Measurements from ENCODE around the gene KLHDC8A. TPM values are rescaled to one million over a fixed set of nuclear protein-coding genes. Genes with fewer than 3 reads are reported as not detected.

Gene KLHDC8A
- total RNA-seq, 2 donors from 2014 or later = 15.6 TPM; not detected in 1

- DNase-seq (ENCODE audit: low spot score) = no peak
- 100% methylated on average over 1 of the region's 1 CpG for WGBS
- H3K9me3 ChIP-seq = no peaks in the 10 kb centered on the region
- no peaks in the 10 kb centered on the region for H3K36me3 ChIP-seq
- TF ChIP-seq POLR2A (IDR thresholded peaks at IDR 0.05) (no peak), POLR2AphosphoS5 (IDR thresholded peaks at IDR 0.05) (no peak), CTCF (IDR thresholded peaks at IDR 0.05) (no peak)
- intact Hi-C loops (cut with DNase I) = no loop called here
- no peak overlapping the region for H3K4me3 ChIP-seq
- H3K4me1 ChIP-seq (replicated peaks) = peaks cover 12% of the 10 kb centered on the region
- no peak overlapping the region for H3K27ac ChIP-seq
- H3K27me3 ChIP-seq (replicated peaks; ENCODE audit: insufficient read depth) = peaks cover 6% of the 10 kb centered on the region
These were observed 16.0 kb downstream of the KLHDC8A start for GRCh38 chr1:205340676-205341075.

- no peak for TF ChIP-seq CTCF (IDR thresholded peaks at IDR 0.05)
- TF ChIP-seq POLR2A (IDR thresholded peaks at IDR 0.05) = no peak
- TF ChIP-seq POLR2AphosphoS5 (IDR thresholded peaks at IDR 0.05) = no peak
- H3K27me3 ChIP-seq (replicated peaks; ENCODE audit: insufficient read depth) = peaks cover 6% of the 10 kb centered on the region
- intact Hi-C loops (cut with DNase I) = no loop called here
- H3K4me1 ChIP-seq (replicated peaks) = peaks cover 12% of the 10 kb centered on the region
- H3K4me3 ChIP-seq = no peak overlapping the region
- H3K36me3 ChIP-seq = no peaks in the 10 kb centered on the region
- H3K9me3 ChIP-seq = no peaks in the 10 kb centered on the region
- WGBS = 75% methylated on average over 4 of the region's 4 CpGs
- no peak for DNase-seq (ENCODE audit: low spot score)
- no peak overlapping the region for H3K27ac ChIP-seq
These were observed 17.0 kb downstream of the KLHDC8A start for GRCh38 chr1:205339717-205340116.

GRCh38 chr1:205339197-205339702, 17.5 kb downstream of the KLHDC8A start:
- peaks cover 6% of the 10 kb centered on the region for H3K27me3 ChIP-seq (replicated peaks; ENCODE audit: insufficient read depth)
- 90% methylated on average over 21 of the region's 21 CpGs for WGBS
- DNase-seq (ENCODE audit: low spot score) = no peak
- no peak overlapping the region for H3K27ac ChIP-seq
- TF ChIP-seq POLR2AphosphoS5 (IDR thresholded peaks at IDR 0.05) (no peak), CTCF (IDR thresholded peaks at IDR 0.05) (no peak), POLR2A (IDR thresholded peaks at IDR 0.05) (no peak)
- H3K4me1 ChIP-seq (replicated peaks) = peaks cover 8% of the 10 kb centered on the region
- intact Hi-C loops (cut with DNase I) = no loop called here
- H3K36me3 ChIP-seq = no peaks in the 10 kb centered on the region
- no peaks in the 10 kb centered on the region for H3K9me3 ChIP-seq
- no peak overlapping the region for H3K4me3 ChIP-seq

GRCh38 chr1:205338011-205338410, 18.7 kb downstream of the KLHDC8A start:
- intact Hi-C loops (cut with DNase I) = no loop called here
- H3K27ac ChIP-seq = no peak overlapping the region
- 70% methylated on average over 7 of the region's 7 CpGs for WGBS
- no peaks in the 10 kb centered on the region for H3K36me3 ChIP-seq
- TF ChIP-seq POLR2AphosphoS5 (IDR thresholded peaks at IDR 0.05) = no peak
- no peak for TF ChIP-seq CTCF (IDR thresholded peaks at IDR 0.05)
- TF ChIP-seq POLR2A (IDR thresholded peaks at IDR 0.05) = no peak
- no peaks in the 10 kb centered on the region for H3K27me3 ChIP-seq (replicated peaks; ENCODE audit: insufficient read depth)
- no peaks in the 10 kb centered on the region for H3K9me3 ChIP-seq
- no peak for DNase-seq (ENCODE audit: low spot score)
- no peaks in the 10 kb centered on the region for H3K4me1 ChIP-seq (replicated peaks)
- H3K4me3 ChIP-seq = no peak overlapping the region

GRCh38 chr1:205337481-205337880, 19.2 kb downstream of the KLHDC8A start:
- H3K4me1 ChIP-seq (replicated peaks) = no peaks in the 10 kb centered on the region
- WGBS = 72% methylated on average over 7 of the region's 7 CpGs
- H3K9me3 ChIP-seq = no peaks in the 10 kb centered on the region
- intact Hi-C loops (cut with DNase I) = no loop called here
- no peak for DNase-seq (ENCODE audit: low spot score)
- H3K27ac ChIP-seq = no peak overlapping the region
- no peaks in the 10 kb centered on the region for H3K36me3 ChIP-seq
- no peak overlapping the region for H3K4me3 ChIP-seq
- no peaks in the 10 kb centered on the region for H3K27me3 ChIP-seq (replicated peaks; ENCODE audit: insufficient read depth)
- TF ChIP-seq POLR2A (IDR thresholded peaks at IDR 0.05) (no peak), CTCF (IDR thresholded peaks at IDR 0.05) (no peak), POLR2AphosphoS5 (IDR thresholded peaks at IDR 0.05) (no peak)

Data from prostate gland (tissue), 2 donors.